NCI-H2171 (cell line): Measurements from ENCODE around the gene KYAT1.

Experiments
- DNase-seq: peaks from one replicate; lab custom pipeline; 2025; lab: John Stamatoyannopoulos, UW

Gene KYAT1

GRCh38 chr9:128908372-128908771, 26.6 kb upstream of the KYAT1 start:
- no peak for DNase-seq

- DNase-seq: no peak
Observed at GRCh38 chr9:128906741-128907140, 25.0 kb upstream of the KYAT1 start.

- DNase-seq: no peak
Observed at GRCh38 chr9:128905964-128906363, 24.2 kb upstream of the KYAT1 start.

- no peak for DNase-seq
Observed at GRCh38 chr9:128903871-128904620, 22.3 kb upstream of the KYAT1 start.

- DNase-seq: no peak
Observed at GRCh38 chr9:128903079-128903461, 21.3 kb upstream of the KYAT1 start.

- peak; percentile 62 for DNase-seq
Observed at GRCh38 chr9:128902351-128903078, 20.8 kb upstream of the KYAT1 start.

GRCh38 chr9:128901822-128902221, 20.1 kb upstream of the KYAT1 start:
- DNase-seq: no peak

- no peak for DNase-seq
Observed at GRCh38 chr9:128901379-128901778, 19.6 kb upstream of the KYAT1 start.

- DNase-seq: no peak
Observed at GRCh38 chr9:128899566-128900322, 18.0 kb upstream of the KYAT1 start.

- no peak for DNase-seq
Observed at GRCh38 chr9:128898845-128899565, 17.3 kb upstream of the KYAT1 start.

GRCh38 chr9:128898382-128898781, 16.6 kb upstream of the KYAT1 start:
- DNase-seq: no peak

GRCh38 chr9:128895556-128895955, 13.8 kb upstream of the KYAT1 start:
- DNase-seq: peak; percentile 93

- DNase-seq: no peak
Observed at GRCh38 chr9:128894764-128895163, 13.0 kb upstream of the KYAT1 start.

GRCh38 chr9:128893354-128893753, 11.6 kb upstream of the KYAT1 start:
- DNase-seq: no peak

- DNase-seq: no peak
Observed at GRCh38 chr9:128892221-128892921, 10.6 kb upstream of the KYAT1 start.

GRCh38 chr9:128891321-128892220, 9.8 kb upstream of the KYAT1 start:
- DNase-seq: no peak

- DNase-seq: no peak
Observed at GRCh38 chr9:128887914-128888350, 6.2 kb upstream of the KYAT1 start.

GRCh38 chr9:128887049-128887448, 5.3 kb upstream of the KYAT1 start:
- DNase-seq: no peak

- no peak for DNase-seq
Observed at GRCh38 chr9:128886211-128886891, 4.6 kb upstream of the KYAT1 start.

GRCh38 chr9:128885798-128886197, 4.0 kb upstream of the KYAT1 start:
- DNase-seq: no peak
